Measurements from ENCODE around the gene GATA2.

Gene GATA2

DNA sequence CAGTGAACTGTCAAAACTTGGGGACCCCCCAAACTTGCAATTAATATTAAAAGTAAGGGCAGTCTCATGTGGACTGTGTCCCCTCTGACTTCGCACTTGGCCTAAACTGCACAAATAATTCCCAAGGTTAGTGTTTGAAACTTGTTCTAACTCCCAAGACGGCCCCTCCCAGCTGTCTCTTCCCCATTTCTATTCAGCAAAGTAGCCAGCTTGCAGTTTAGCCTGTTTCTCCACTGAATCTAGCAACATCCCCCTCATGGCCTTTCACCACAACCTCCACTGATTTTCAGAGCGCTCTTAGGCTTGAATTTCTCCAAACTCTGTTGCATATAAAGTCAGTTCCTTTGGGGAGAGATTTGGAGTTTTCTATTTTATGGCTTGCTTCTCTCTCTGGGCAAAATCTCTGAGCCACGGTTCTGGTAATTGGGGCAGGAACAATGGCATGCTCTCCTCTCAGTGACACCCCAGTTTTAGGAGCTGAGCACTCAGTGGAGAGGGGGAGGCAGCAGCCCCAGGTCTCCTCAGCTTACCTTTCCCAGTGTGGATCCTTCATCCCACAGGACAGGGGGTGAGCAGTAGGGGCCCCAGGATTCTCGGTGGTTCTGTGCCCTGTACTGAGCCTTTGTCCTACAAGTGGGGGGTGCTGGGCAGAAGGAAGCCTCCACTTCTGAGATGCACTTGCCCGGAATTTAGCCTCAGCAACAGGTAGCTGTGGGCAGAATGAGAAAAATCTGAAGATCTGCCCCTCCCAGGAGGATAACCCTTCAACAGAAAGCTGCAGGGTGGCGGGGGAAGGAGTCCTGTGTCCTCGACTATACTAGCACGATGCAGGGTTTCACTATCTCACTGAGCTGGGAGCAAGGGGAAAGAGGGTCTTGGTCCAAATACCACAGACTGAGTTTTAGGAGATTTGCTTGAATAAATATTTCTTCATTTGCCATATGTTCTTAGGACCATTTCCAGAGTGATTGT lies 39.3 kb upstream of the GATA2 start:
- TF ChIP-seq ZNF8 (CRISPR knock-in tag; IDR thresholded peaks at IDR 0.05) = no peak
- no peak for TF ChIP-seq PPARA (CRISPR knock-in tag; IDR thresholded peaks at IDR 0.05; ENCODE audit: borderline replicate concordance)
- TF ChIP-seq, protein P1, sequence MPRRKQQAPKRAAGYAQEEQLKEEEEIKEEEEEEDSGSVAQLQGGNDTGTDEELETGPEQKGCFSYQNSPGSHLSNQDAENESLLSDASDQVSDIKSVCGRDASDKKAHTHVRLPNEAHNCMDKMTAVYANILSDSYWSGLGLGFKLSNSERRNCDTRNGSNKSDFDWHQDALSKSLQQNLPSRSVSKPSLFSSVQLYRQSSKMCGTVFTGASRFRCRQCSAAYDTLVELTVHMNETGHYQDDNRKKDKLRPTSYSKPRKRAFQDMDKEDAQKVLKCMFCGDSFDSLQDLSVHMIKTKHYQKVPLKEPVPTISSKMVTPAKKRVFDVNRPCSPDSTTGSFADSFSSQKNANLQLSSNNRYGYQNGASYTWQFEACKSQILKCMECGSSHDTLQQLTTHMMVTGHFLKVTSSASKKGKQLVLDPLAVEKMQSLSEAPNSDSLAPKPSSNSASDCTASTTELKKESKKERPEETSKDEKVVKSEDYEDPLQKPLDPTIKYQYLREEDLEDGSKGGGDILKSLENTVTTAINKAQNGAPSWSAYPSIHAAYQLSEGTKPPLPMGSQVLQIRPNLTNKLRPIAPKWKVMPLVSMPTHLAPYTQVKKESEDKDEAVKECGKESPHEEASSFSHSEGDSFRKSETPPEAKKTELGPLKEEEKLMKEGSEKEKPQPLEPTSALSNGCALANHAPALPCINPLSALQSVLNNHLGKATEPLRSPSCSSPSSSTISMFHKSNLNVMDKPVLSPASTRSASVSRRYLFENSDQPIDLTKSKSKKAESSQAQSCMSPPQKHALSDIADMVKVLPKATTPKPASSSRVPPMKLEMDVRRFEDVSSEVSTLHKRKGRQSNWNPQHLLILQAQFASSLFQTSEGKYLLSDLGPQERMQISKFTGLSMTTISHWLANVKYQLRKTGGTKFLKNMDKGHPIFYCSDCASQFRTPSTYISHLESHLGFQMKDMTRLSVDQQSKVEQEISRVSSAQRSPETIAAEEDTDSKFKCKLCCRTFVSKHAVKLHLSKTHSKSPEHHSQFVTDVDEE (CRISPR knock-in tag; IDR thresholded peaks at IDR 0.05) = no peak
- TF ChIP-seq ZFP3 (CRISPR knock-in tag; IDR thresholded peaks at IDR 0.05) = no peak
- TF ChIP-seq ZNF565 (CRISPR knock-in tag; conservative IDR thresholded peaks at IDR 0.05; ENCODE audit: low read depth) = no peak
- no peak for TF ChIP-seq ISL1 (CRISPR knock-in tag; IDR thresholded peaks at IDR 0.05)
- TF ChIP-seq, protein P2, sequence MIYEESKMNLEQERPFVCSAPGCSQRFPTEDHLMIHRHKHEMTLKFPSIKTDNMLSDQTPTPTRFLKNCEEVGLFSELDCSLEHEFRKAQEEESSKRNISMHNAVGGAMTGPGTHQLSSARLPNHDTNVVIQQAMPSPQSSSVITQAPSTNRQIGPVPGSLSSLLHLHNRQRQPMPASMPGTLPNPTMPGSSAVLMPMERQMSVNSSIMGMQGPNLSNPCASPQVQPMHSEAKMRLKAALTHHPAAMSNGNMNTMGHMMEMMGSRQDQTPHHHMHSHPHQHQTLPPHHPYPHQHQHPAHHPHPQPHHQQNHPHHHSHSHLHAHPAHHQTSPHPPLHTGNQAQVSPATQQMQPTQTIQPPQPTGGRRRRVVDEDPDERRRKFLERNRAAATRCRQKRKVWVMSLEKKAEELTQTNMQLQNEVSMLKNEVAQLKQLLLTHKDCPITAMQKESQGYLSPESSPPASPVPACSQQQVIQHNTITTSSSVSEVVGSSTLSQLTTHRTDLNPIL (CRISPR knock-in tag; IDR thresholded peaks at IDR 0.05; ENCODE audit: low read depth) = no peak
- TF ChIP-seq, protein P3, sequence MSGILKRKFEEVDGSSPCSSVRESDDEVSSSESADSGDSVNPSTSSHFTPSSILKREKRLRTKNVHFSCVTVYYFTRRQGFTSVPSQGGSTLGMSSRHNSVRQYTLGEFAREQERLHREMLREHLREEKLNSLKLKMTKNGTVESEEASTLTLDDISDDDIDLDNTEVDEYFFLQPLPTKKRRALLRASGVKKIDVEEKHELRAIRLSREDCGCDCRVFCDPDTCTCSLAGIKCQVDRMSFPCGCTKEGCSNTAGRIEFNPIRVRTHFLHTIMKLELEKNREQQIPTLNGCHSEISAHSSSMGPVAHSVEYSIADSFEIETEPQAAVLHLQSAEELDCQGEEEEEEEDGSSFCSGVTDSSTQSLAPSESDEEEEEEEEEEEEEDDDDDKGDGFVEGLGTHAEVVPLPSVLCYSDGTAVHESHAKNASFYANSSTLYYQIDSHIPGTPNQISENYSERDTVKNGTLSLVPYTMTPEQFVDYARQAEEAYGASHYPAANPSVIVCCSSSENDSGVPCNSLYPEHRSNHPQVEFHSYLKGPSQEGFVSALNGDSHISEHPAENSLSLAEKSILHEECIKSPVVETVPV (CRISPR knock-in tag; IDR thresholded peaks at IDR 0.05) = no peak
- TF ChIP-seq ZFP30 (CRISPR knock-in tag; IDR thresholded peaks at IDR 0.05) = no peak
- TF ChIP-seq ARNTL (CRISPR knock-in tag; IDR thresholded peaks at IDR 0.05; ENCODE audit: borderline replicate concordance, low read depth) = no peak
- TF ChIP-seq TCF4 (CRISPR knock-in tag; IDR thresholded peaks at IDR 0.05; ENCODE audit: borderline replicate concordance) = no peak
- TF ChIP-seq, protein P4, sequence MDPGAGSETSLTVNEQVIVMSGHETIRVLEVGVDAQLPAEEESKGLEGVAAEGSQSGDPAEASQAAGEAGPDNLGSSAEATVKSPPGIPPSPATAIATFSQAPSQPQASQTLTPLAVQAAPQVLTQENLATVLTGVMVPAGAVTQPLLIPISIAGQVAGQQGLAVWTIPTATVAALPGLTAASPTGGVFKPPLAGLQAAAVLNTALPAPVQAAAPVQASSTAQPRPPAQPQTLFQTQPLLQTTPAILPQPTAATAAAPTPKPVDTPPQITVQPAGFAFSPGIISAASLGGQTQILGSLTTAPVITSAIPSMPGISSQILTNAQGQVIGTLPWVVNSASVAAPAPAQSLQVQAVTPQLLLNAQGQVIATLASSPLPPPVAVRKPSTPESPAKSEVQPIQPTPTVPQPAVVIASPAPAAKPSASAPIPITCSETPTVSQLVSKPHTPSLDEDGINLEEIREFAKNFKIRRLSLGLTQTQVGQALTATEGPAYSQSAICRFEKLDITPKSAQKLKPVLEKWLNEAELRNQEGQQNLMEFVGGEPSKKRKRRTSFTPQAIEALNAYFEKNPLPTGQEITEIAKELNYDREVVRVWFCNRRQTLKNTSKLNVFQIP (CRISPR knock-in tag; IDR thresholded peaks at IDR 0.05; ENCODE audit: borderline replicate concordance, low read depth) = no peak
- TF ChIP-seq BACH2 (CRISPR knock-in tag; IDR thresholded peaks at IDR 0.05; ENCODE audit: borderline replicate concordance) = no peak
- ATAC-seq = no peak

DNA sequence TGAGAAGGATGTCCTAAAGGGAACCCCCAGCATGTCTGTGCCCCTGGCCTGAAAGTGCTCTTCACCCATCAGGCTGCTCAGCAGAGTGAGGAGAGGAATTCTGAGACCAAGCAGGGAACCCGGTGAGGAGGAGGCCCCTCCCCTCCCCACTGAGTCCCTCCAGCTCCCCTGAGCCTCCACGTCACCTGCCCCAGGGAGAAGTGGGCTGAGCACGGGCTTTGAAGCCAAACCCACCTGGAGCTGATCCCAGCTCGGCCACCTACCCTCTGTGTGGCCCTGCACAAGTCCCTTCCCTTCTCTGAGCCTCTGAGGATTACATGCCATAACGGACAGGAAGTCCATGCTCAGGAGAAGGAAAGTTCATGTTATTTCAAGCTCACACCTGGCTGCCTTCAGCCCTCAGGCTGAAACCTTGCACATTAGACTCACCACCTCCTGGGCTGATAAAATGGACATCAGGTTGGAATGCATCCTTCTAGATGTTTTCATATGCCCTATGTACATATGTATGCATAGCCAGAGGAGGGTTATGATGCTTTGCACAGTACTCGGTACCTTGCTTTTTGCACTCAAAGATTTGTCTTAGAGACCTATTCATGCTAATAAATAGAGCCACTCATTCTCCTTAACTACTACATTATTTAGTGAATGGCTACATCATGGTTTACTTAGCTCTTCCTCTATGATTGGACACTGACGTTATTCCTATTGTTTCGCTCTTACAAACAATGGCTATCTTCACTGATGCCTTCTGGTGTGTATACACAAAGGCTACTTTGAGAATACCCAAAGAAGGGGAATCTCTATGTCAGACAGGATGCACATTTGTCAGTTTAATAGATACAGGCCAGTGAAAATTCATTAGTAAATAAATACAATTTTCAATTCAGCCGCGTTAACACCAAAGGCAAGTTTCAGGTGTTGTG lies 31.6 kb upstream of the GATA2 start:
- no peak for ATAC-seq
- TF ChIP-seq OSR1 (CRISPR knock-in tag; IDR thresholded peaks at IDR 0.05) (no peak), SNAI2 (CRISPR knock-in tag; IDR thresholded peaks at IDR 0.05) (no peak)

DNA sequence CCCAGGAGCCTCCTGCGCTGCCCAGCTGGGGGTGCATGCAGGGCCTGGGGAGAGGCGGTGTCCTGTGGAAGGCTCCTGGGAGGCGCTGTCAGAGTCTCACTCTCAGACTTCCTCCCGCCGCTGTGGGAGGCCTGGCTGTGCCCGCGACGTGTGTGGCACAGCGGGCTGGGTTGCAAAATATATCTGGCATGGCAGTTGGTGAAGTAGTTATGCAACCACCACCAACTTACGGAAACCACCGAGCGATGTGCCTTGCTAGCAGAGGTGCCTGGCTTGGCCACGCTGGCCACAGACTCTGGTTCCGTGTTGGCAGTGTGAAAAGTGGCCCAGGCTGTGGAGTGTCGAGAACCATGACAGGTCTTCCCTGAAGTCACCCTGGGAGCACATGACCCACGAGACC lies 30.6 kb upstream of the GATA2 start:
- TF ChIP-seq ZNF565 (CRISPR knock-in tag; conservative IDR thresholded peaks at IDR 0.05; ENCODE audit: low read depth) (no peak), CSDC2 (CRISPR knock-in tag; IDR thresholded peaks at IDR 0.05) (no peak), OSR1 (CRISPR knock-in tag; IDR thresholded peaks at IDR 0.05) (no peak), SNAI2 (CRISPR knock-in tag; IDR thresholded peaks at IDR 0.05) (no peak), GLIS3 (CRISPR knock-in tag; IDR thresholded peaks at IDR 0.05) (no peak), TCF4 (CRISPR knock-in tag; IDR thresholded peaks at IDR 0.05; ENCODE audit: borderline replicate concordance) (no peak), TOX (CRISPR knock-in tag; IDR thresholded peaks at IDR 0.05; ENCODE audit: borderline replicate concordance) (no peak), ZNF70 (CRISPR knock-in tag; IDR thresholded peaks at IDR 0.05) (no peak), ZC3H10 (CRISPR knock-in tag; IDR thresholded peaks at IDR 0.05) (no peak), RARB (CRISPR knock-in tag; IDR thresholded peaks at IDR 0.05) (no peak)
- TF ChIP-seq, protein P1 (CRISPR knock-in tag; IDR thresholded peaks at IDR 0.05) = no peak
- TF ChIP-seq, protein P2 (CRISPR knock-in tag; IDR thresholded peaks at IDR 0.05; ENCODE audit: low read depth) = no peak
- TF ChIP-seq, protein P4 (CRISPR knock-in tag; IDR thresholded peaks at IDR 0.05; ENCODE audit: borderline replicate concordance, low read depth) = no peak
- ATAC-seq = no peak

Data from SK-N-SH treated with all-trans-retinoic acid at 6 μM for 48 hours (cell line).